Caco-2 (cell line): Measurements from ENCODE around the gene ABCF2. TPM values are rescaled to one million over a fixed set of nuclear protein-coding genes. Genes with fewer than 3 reads are reported as not detected.

Experiments used
- BruUV-seq: library from RNA; stranded (reverse); fragments of 400-500 nt; replicated peaks from 2 replicates; lab custom pipeline; 2021; lab: Mats Ljungman, UMichigan
- CTCF ChIA-PET: fragments of 300-600 bp; sonication (Branson Sonifier 250); formaldehyde crosslinking; loops from one replicate; lab custom pipeline; 2022; ENCODE audit warnings: antibody characterized with exemption; lab: Charles Lee
- POLR2A ChIA-PET: fragments of 300-600 bp; sonication (Branson Sonifier 250); formaldehyde crosslinking; loops from one replicate; lab custom pipeline; 2022; ENCODE audit warnings: antibody characterized with exemption; lab: Charles Lee
- DNase-seq, 2 experiments: peaks; one replicate each; pipeline versions ENCODE4 v3.0.0 to v3.0.0-alpha.2; 2020 to 2022
- H3K27me3 ChIP-seq: replicated peaks from 2 replicates; pipeline ENCODE4 v1.6.0; 2011; ENCODE audit warnings: low read length; ENCODE audit not compliant: control insufficient read depth, insufficient read depth
- H3K36me3 ChIP-seq: 2 replicates; pipeline ENCODE4 v1.5.1; 2011; ENCODE audit warnings: low read length; ENCODE audit not compliant: control insufficient read depth, insufficient read depth
- H3K4me1 ChIP-seq: fragments of 250-450 bp; sonication (Bioruptor Pico); 2 replicates; pipeline ENCODE4 v1.5.1; 2020; ENCODE audit warnings: mild to moderate bottlenecking
- H3K4me3 ChIP-seq: 2 replicates; pipeline ENCODE4 v1.5.1; 2011; ENCODE audit warnings: low read depth, mild to moderate bottlenecking, control low read depth, low read length
- H3K9me3 ChIP-seq: fragments of 250-450 bp; sonication (Bioruptor Pico); 2 replicates; pipeline ENCODE4 v1.5.1; 2020; ENCODE audit warnings: mild to moderate bottlenecking, moderate library complexity
- H3K27ac Mint-ChIP-seq: one replicate; pipeline ENCODE4 v1.8.0; 2022; ENCODE audit warnings: mixed read lengths; ENCODE audit not compliant: unreplicated experiment
- H3K27me3 Mint-ChIP-seq: one replicate; pipeline ENCODE4 v1.8.0; 2022; ENCODE audit warnings: mixed read lengths; ENCODE audit not compliant: insufficient read depth, unreplicated experiment
- H3K36me3 Mint-ChIP-seq: one replicate; pipeline ENCODE4 v1.8.0; 2022; ENCODE audit warnings: mild to moderate bottlenecking, mixed read lengths; ENCODE audit not compliant: insufficient read depth, unreplicated experiment
- H3K4me1 Mint-ChIP-seq: one replicate; pipeline ENCODE4 v1.8.0; 2022; ENCODE audit warnings: low read depth, mixed read lengths; ENCODE audit not compliant: unreplicated experiment
- H3K4me3 Mint-ChIP-seq: one replicate; pipeline ENCODE4 v1.8.0; 2022; ENCODE audit warnings: mild to moderate bottlenecking, moderate library complexity, mixed read lengths; ENCODE audit not compliant: unreplicated experiment
- H3K9me3 Mint-ChIP-seq: one replicate; pipeline ENCODE4 v1.8.0; 2022; ENCODE audit warnings: mixed read lengths; ENCODE audit not compliant: unreplicated experiment
- intact Hi-C: fragments of 100-400 bp; cut with micrococcal nuclease; formaldehyde crosslinking; loops from one replicate; pipeline ENCODE4 v1.10.0; 2022; ENCODE audit not compliant: unreplicated experiment
- total RNA-seq: library from RNA; stranded (reverse); gene quantifications from 2 replicates; pipeline ENCODE4 v1.2.3, GENCODE V29; 2022
- TF ChIP-seq, protein P1 (sequence below), 2 experiments: fragments of 200-600 bp in 1 of 2; IDR thresholded peaks; 1 replicate in 1 of 2; 2 replicates in 1 of 2; pipeline versions ENCODE4 v1.5.1 to v1.8.0; 2011 to 2022; ENCODE audit warnings: antibody characterized with exemption in 1 of 2, control low read depth in 1 of 2, inconsistent platforms in 1 of 2, low read depth in 1 of 2, low read length in 1 of 2, mild to moderate bottlenecking in 1 of 2, moderate library complexity in 1 of 2; ENCODE audit not compliant: insufficient read depth in 1 of 2, severe bottlenecking in 1 of 2, unreplicated experiment in 1 of 2

Gene ABCF2
- total RNA-seq, 1 experiment from 2014 or later: 57.8 TPM

DNA sequence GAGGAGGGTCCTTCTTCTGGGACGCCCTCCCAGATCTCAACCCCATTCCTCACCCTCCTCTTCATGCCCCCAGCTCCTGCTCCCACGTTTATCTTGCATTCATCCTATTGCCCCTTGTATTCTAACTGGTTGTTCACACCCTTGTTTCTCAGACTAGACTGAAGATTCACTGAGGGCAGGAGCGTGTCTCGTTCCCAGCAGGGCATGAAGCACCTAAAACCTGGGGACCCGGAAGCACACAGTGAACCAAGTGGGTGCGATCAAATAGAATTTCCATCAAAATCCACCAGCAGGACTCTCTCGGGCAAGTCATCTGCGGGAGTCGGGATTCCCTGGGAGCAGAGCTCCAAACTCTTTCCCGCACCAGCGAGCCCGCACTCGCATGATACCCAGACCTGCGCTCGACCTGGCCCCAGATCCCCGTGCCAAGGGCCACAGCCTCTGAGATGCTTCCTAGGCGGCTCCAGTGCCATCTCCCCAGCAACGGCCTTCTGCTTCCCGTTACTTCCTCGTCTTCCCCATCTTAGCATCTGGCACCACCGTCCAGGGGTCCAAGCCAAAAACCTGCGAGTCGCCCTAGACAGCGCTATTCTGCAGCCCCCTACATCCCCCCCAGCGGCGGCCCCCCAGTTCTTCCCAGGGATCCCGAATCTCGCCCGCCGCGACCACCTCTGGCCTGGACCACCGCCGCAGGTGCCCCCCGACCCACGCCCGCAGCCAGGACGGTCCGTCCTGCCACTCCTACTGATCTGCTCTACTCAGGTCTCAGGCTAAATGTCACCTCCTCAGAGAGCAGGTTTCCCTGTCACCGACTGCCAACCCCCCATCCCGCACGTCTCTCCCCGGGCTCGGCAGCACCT, 53.4 kb downstream of the ABCF2 start:
- peaks cover 4% of the 10 kb centered on the region for H3K27me3 ChIP-seq

DNA sequence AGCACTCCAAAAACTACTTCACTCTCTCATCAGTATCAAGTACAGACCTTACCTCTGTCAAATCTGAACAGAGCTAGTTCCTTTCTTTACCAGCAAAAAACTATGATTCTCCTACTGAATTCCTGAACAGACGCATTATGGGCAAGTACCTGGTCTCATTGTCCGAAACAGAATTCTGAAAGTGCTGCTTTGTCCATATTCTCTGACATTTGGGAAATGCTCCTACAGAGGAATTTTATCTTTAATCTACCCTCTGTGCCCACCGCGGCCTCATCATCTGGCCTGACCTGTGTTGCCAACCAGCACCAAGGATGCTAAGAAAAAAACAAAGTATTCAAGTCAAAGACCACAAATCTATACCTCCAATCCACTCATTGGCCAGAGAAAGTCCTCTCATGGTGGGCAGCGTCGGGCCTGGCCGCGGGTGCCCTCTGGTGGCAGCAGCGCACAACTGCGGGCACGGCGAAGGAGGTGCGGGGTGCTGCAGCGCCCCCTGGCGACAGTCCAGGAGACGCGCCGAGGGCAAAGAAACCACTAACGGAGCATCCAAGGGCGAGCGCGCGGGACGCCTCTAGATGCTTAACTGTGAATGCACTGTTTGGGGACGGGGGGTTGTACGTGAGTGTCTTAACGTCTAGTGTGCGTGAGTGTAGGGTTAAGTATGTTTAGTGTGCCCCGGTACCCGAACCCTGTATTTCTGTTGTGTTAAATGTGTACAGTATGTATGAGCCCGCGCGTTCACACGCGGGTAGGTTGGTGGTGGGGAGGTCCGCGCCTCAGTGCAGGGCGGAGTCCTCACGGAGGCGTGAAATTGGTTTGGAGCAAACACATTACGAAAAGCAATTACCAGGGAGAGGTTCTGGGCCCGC, 54.5 kb downstream of the ABCF2 start:
- intact Hi-C loops: loop anchor here (1.0 to 2.0 kb wide), 3 partner anchors 48 to 138 kb away; partner anchors contain the start of gene SMARCD3
- Mint-ChIP-seq H3K4me1 (peaks cover 5% of the 10 kb centered on the region), H3K4me3 (no peak overlapping the region), H3K36me3 (no peaks in the 10 kb centered on the region), H3K9me3 (no peaks in the 10 kb centered on the region), H3K27me3 (peaks cover 33% of the 10 kb centered on the region), H3K27ac (no peak overlapping the region)
- Histone ChIP-seq H3K36me3 (no peaks in the 10 kb centered on the region), H3K9me3 (no peaks in the 10 kb centered on the region), H3K4me3 (no peak overlapping the region), H3K4me1 (no peaks in the 10 kb centered on the region), H3K27me3 (peaks cover 4% of the 10 kb centered on the region)
- CTCF ChIA-PET: no interaction called here
- DNase-seq: peak; percentile 63 to 84
- TF ChIP-seq, protein P1, sequence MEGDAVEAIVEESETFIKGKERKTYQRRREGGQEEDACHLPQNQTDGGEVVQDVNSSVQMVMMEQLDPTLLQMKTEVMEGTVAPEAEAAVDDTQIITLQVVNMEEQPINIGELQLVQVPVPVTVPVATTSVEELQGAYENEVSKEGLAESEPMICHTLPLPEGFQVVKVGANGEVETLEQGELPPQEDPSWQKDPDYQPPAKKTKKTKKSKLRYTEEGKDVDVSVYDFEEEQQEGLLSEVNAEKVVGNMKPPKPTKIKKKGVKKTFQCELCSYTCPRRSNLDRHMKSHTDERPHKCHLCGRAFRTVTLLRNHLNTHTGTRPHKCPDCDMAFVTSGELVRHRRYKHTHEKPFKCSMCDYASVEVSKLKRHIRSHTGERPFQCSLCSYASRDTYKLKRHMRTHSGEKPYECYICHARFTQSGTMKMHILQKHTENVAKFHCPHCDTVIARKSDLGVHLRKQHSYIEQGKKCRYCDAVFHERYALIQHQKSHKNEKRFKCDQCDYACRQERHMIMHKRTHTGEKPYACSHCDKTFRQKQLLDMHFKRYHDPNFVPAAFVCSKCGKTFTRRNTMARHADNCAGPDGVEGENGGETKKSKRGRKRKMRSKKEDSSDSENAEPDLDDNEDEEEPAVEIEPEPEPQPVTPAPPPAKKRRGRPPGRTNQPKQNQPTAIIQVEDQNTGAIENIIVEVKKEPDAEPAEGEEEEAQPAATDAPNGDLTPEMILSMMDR (IDR thresholded peaks at IDR 0.05; ENCODE audit: insufficient read depth in 1 of 2, low read depth in 1 of 2, low read length in 1 of 2, severe bottlenecking in 1 of 2, unreplicated experiment in 1 of 2): peak; percentile 100
- no TSS peak for BruUV-seq
- POLR2A ChIA-PET: no interaction called here

More for the DNA sequence above, 53.4 kb downstream of the ABCF2 start:
- Histone ChIP-seq H3K4me1 (no peaks in the 10 kb centered on the region), H3K36me3 (no peaks in the 10 kb centered on the region), H3K4me3 (no peak overlapping the region), H3K9me3 (no peaks in the 10 kb centered on the region)
- ChIA-PET POLR2A (no interaction called here), CTCF (interaction anchor here (0.6 kb wide), 1 partner anchor 64 kb away, joined by 5 read pairs; no protein-coding TSS in a partner anchor)
- H3K9me3 Mint-ChIP-seq: no peaks in the 10 kb centered on the region
- peak in 1 of 2 experiments; percentile 25 for DNase-seq
- no TSS peak for BruUV-seq
- H3K4me3 Mint-ChIP-seq: no peak overlapping the region
- H3K4me1 Mint-ChIP-seq: peaks cover under 1% of the 10 kb centered on the region
- no peak overlapping the region for H3K27ac Mint-ChIP-seq
- TF ChIP-seq, protein P1 (IDR thresholded peaks at IDR 0.05; ENCODE audit: insufficient read depth in 1 of 2, low read depth in 1 of 2, low read length in 1 of 2, severe bottlenecking in 1 of 2, unreplicated experiment in 1 of 2): no peak
- peaks cover 31% of the 10 kb centered on the region for H3K27me3 Mint-ChIP-seq
- no peaks in the 10 kb centered on the region for H3K36me3 Mint-ChIP-seq
- intact Hi-C loops: loop anchor here (2.0 kb wide), 2 partner anchors 75 to 137 kb away; partner anchors contain the start of gene SMARCD3

DNA sequence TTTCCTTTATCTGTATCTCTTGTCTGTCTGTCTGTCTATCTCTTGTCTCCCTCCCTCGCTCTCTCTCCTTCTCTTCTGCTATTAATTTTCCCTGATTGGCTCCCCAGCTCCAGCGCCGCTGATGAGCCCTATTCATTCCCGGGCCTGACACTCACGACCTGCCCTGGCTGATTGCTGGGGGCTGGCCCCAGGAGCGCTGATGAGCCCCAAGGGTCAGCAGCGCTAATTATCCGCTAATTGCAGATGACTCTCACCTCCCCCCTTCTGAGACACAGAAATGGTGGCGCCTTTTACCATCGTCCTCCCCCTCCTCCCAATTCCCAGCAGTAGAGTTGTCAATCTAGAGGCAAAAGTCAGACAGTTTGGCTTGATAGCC, 58.2 kb downstream of the ABCF2 start:
- Histone ChIP-seq H3K27me3 (peaks cover 13% of the 10 kb centered on the region), H3K4me3 (no peak overlapping the region), H3K9me3 (no peaks in the 10 kb centered on the region), H3K36me3 (no peaks in the 10 kb centered on the region), H3K4me1 (0 out of 2 replicates have a peak, but pooled peaks cover 4% of the 10 kb centered on the region)
- H3K9me3 Mint-ChIP-seq: no peaks in the 10 kb centered on the region
- peak overlapping the region; percentile 62 for H3K4me3 Mint-ChIP-seq
- H3K27ac Mint-ChIP-seq: no peak overlapping the region
- intact Hi-C loops: loop anchor here (1.0 kb wide), 1 partner anchor 44 kb away; no protein-coding TSS in a partner anchor
- TF ChIP-seq, protein P1 (IDR thresholded peaks at IDR 0.05; ENCODE audit: insufficient read depth in 1 of 2, low read depth in 1 of 2, low read length in 1 of 2, severe bottlenecking in 1 of 2, unreplicated experiment in 1 of 2): no peak
- H3K4me1 Mint-ChIP-seq: peaks cover 5% of the 10 kb centered on the region
- CTCF ChIA-PET: interaction anchor here (0.7 to 1.6 kb wide), 2 partner anchors 45 to 200 kb away, joined by 3 to 4 read pairs; no protein-coding TSS in a partner anchor
- POLR2A ChIA-PET: no interaction called here
- peaks cover 33% of the 10 kb centered on the region for H3K27me3 Mint-ChIP-seq
- no TSS peak for BruUV-seq
- no peak for DNase-seq
- no peaks in the 10 kb centered on the region for H3K36me3 Mint-ChIP-seq
